Globus pallidus (tissue), 1 donor: ENCODE measurements around the gene SH3D19.
"Not testable (repeated sequence)": the region's sequence is repeated elsewhere in the genome, so short reads cannot be mapped to it uniquely, and the experiment has no call there.

Experiments used
- DNase-seq: peaks from one replicate; pipeline ENCODE4 v3.0.0-alpha.2; 2015; ENCODE audit warnings: low spot score

SH3D19 gene

DNA sequence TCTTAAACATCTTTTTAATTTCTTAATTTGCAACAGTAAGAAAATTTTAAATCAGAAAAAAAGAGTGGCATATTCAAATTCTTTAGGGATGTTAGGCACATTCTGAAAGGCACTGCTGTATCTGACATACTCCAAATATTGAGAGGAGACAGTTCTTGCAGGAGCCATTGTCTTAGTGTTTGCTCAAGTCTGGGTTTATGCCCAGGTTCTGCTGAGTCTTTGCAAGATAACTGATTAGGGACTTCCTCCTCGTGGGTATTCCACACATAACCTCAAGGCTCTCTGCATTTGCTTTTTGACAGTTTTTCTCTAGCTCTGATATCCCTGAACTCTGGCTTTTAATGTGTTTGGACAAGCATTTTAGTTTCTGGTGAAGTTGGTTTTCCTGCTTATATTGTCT lies 173.4 kb downstream of the SH3D19 start:
- no peak for DNase-seq

DNA sequence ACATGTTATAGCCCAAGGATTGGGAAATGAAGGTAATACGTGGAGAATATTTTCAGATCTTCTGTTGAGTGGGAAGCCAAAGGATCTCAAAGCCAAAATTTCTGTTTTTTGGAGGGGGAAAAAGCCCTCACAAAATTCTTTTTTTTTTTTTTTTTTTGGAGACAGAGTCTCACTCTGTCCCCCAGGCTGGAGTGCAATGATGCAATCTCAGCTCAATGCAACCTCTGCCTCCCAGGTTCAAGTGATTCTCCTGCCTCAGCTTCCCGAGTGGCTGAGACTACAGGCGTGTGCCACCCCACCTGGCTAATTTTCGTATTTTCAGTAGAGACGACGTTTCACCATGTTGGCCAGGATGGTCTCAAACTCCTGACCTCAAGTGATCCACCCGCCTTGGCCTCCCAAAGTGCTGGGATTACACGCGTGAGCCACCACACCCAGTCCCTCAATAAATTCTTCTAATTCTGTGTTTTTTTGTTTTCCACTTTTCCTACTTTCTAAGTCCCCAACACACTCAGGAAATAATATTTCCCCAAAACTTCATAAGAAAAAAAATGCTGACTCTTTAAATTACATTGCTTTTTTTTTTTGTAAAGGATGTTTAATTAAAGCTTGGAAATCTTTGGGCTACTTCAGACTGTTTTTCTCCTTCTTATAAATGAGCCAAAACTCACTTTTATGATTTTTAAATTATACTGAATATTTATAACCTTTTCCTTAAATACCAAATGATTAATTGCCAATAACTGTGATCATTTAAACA lies 174.4 kb downstream of the SH3D19 start:
- no peak for DNase-seq

DNA sequence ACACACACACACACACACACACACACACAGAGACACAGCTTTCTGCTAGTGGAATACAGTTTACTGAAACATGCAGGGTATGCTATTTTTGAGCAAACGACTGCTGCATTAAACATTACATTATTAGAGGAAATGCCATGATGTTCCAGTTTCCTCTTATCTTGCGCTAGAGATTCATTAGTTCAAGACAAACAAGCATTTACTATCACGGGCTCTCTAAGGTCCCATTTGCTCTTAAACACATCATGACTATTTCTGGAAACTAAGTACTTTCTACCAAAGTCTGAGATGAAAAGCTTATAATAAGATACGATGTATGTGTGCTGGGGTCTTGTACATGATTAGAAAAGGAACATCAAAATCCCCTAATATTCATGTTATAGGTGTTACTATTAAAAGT lies 177.1 kb downstream of the SH3D19 start:
- no peak for DNase-seq

GRCh38 chr4:151147000-151147399 lies 178.4 kb downstream of the SH3D19 start:
- DNase-seq: no peak

DNA sequence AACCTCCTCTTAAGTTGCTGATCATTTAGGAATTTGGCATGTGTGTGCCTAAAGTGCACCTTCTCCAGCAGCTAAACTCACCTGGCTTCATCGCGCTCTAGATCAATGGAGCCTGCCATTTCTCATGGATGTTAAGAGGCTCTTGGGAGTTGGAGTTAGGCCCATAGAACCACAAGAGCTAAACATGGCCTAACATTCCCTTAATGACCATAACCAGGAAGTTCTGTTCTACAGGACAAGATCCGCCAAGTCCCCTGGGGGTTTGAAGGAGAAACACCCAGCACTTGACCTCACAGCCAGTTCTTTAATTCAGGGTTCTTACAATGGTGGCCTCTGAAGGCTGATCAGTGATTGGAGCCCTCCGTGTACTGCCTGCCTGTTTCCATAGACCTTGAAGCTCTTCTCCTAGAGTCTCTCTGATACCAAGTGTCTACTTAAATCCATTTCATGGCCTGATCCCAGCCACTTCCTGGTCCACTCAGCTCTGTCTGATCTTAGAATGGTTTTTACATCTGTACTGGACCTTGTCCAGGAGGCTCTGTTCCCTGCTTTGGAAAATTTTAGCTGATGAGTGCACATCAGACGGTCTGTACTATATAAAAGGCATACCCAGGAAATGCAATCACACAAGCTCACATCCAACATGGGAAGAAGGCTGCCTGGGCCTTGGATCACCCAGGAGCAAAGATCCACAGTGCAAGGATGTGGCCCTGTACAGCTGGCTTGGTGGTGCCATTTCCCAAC lies 180.9 kb downstream of the SH3D19 start:
- DNase-seq: no peak

GRCh38 chr4:151143811-151144210 lies 181.6 kb downstream of the SH3D19 start:
- no peak for DNase-seq

DNA sequence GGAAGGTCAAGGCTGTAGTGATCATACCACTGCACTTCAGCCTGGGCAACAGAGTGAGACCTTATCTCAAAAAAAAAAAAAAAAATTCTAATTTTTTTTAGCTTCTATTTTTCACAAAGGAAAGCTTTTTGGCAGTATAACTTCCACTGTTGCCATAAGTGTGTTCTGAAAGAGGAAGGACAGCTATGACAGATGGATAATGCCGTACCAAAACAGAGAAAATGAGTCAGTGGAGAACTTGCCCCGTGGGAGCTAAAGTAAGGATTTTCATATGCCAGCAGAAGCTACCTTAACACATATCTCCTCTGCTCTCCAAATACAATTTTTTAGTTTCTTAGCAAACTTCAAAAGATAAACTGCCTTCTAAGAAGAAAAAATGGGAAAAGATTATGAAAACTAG lies 182.2 kb downstream of the SH3D19 start:
- DNase-seq: no peak

DNA sequence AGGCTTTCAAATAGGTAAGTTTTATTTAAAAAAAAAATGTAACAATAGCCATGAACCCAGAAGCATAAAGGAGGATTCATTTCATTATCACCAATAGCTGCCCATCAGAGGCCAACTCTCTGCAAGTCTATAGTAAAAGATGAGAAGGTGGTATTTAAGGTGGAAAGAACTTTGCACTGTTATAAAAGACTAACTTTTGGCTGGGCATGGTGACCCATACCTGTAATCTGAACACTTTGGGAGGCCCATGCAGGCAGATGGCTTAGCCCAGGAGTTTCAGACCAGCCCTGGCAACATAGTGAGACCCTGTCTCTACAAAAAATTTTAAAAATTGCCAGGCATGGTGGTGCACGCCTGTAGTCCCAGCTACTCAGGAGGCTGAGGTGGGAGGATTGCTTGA lies 182.6 kb downstream of the SH3D19 start:
- DNase-seq: no peak

DNA sequence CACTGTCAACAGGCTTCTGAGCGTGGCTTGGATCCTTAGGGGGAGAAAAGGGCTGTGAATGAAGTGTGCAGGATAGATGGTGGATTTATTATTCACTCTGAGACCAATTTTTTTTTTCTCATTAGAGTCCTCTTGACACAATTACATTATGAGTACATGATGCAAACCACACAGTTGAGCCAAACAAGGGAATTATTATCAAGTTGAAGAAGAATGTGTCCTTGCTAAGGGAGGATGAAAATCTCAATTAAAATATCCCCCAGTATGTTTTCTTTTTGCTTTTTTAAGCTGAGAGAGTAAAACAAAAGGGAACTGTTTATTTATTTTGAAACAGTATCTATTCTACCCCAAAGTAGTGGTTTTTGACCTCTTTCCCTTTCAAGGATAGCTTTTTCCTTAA lies 185.6 kb downstream of the SH3D19 start:
- no peak for DNase-seq

DNA sequence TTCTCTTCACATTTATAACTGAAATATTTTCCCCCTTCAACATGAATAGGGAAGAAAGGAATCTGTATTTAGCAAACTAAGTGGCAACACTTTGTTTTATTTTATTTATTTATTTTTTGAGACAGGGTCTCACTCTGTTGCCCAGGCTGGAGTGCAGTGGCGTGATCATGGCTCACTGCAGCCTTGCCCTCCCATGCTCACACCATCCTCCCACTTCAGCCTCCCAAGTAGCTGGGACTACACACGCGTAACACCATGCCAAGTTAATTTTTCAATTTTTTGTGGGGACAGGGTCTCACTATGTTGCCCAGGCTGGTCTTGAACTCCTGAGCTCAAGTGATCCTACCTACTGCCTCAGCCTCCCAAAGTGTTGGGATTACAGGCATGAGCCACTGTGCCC lies 189.4 kb downstream of the SH3D19 start:
- DNase-seq: not testable (repeated sequence)

GRCh38 chr4:151133311-151133710 lies 192.1 kb downstream of the SH3D19 start:
- DNase-seq: no peak

- no peak for DNase-seq
Observed at GRCh38 chr4:151129796-151130195, 195.6 kb downstream of the SH3D19 start.

DNA sequence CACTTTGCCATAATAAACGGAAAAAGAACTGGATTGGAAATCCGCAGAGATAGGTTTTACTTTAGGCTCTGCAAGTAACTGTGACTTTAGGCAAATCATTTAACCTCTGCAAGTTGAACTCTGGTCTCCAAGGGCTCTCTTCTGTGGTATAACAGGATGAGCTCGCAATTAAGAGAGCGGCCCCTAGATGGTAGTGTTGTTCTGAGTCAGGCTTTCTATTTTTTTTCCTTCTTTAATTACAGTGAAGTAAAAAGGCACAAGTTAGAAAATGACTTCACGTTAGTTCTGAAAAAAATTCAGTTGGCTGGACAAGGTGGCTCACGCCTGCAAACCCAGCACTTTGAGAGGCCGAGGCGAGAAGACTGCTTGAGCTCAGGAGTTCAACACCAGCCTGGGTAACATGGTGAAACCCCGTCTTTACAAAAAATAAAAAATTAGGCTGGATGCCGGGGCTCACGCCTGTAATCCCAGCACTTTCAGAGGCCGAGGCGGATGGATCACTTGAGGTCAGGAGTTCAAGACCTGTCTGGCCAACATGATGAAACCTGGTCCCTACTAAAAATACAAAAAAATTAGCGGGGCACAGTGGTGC lies 207.9 kb downstream of the SH3D19 start:
- peak; percentile 76 for DNase-seq

DNA sequence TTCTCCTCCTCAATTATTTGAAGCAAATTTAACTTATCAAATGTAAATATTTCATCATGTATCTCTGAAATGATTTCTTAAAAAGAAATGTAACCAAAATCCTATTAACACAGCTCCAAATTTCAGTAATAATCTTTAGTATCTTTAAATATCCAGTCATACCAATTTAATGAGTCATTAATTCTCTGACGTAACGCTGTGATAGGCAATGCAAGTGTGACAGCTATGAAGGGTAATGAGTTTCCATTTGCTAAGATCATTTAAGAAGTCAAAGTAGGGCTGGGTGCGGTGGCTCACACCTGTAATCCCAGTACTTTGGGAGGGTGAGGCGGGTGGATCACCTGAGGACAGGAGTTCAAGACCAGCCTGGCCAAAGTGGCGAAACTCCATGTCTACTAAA lies 210.4 kb downstream of the SH3D19 start:
- no peak for DNase-seq

GRCh38 chr4:151114338-151114737 lies 211.1 kb downstream of the SH3D19 start:
- DNase-seq: no peak

- no peak for DNase-seq
Observed at GRCh38 chr4:151110236-151110635, 215.2 kb downstream of the SH3D19 start.

DNA sequence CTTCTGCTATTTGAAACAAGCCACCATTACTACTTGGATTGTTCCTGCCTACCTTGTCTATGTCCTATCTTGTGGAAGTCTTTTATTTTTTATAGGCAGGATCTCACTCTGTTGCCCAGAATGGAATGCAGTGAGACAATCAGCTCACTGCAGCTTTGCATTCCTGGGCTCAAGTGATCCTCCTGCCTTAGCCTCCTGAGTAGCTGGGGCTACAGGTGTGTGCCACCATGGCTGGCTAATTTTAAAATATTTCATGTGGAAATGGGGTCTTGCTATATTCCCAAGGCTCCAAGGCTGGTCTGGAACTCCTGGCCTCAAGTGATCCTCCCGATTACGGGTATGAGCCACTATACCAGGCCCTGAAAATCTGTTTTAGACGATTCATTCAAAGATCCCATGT lies 218.3 kb downstream of the SH3D19 start:
- DNase-seq: no peak

GRCh38 chr4:151105454-151106032 lies 219.9 kb downstream of the SH3D19 start:
- DNase-seq: no peak

DNA sequence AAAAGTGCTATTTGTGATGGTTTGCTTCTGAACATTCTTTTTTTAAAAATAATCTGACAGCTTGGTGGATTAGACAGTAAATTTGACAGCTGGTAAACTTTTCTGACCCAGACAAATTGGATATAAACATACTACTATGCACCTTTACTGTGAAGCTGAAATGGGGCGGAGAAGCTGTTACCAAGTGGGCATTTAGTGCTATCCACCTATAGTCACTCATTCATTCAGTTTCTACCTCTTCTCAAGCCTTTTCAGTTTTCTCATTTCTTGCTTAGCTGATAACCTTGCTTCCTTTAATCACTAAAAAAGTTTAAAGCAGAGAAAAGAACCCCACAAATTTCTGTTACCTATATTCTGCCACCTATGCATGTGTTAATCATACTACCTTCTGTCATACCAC lies 220.8 kb downstream of the SH3D19 start:
- DNase-seq: no peak

- no peak for DNase-seq
Observed at GRCh38 chr4:151103758-151104157, 221.6 kb downstream of the SH3D19 start.

DNA sequence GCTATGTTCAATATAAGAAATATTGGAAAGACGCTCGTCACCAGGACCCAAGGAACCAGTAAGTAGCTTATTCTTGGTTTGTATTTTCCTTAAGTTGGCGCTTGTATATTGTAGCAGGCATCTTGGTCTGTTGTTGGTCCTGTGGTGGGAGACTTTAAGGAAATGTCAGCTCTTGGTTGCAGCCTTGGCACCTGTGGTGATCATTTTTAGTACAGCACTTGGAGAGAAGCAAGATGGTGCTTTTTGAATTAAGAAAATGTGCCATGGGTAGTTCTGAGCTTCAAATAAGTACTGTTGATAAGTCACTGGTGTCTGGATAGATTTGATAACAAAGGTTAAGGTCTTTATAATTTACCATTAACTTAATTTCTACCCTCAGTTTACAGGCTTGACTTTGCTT lies 224.9 kb downstream of the SH3D19 start:
- DNase-seq: no peak

DNA sequence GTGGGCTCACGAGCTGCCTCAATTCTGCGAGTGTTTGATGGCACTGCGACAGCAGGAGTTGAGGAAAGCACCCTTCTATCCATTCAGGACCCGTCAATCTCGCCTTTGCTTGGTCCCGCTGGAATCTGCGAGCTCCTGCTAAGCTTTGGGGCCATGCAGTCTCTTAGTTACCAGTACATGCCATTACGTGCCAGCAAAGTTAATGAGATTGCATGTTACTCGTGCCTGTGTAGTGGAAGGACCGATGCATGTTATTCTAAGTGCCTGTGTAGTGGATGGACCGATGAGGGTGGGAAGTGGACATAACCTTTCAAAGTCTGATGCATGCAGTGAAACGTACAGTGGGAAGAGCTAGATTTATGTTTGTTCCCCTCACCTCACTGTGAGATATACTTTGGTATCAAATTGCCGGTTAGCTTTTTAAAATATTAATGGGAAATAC lies 225.4 kb downstream of the SH3D19 start:
- DNase-seq: no peak
